MM.1S (cell line): ENCODE data around the gene DDX10.
A peak's percentile ranks its signal among the peaks of the same experiment; 100 is the strongest.

Source experiments
- DNase-seq: peaks from one replicate; pipeline ENCODE4 v3.0.0-alpha.2; 2015
- H2AFZ ChIP-seq: fragments of 300-600 bp; sonication (generic); 2 replicates; pipeline ENCODE4 v1.6.0; 2016; ENCODE audit warnings: antibody characterized with exemption, low read length
- H3F3A ChIP-seq: fragments of 300-600 bp; sonication (generic); 2 replicates; pipeline ENCODE4 v1.6.1; 2016; ENCODE audit warnings: mild to moderate bottlenecking, antibody characterized with exemption, low read length, moderate library complexity, mixed read lengths; ENCODE audit not compliant: insufficient read depth
- H3K27ac ChIP-seq: fragments of 300-600 bp; sonication (generic); 2 replicates; pipeline ENCODE4 v1.5.1; 2016; ENCODE audit warnings: mild to moderate bottlenecking, low read length
- H3K27me3 ChIP-seq: fragments of 300-600 bp; sonication (generic); replicated peaks from 2 replicates; pipeline ENCODE4 v1.6.0; 2016; ENCODE audit warnings: low read length; ENCODE audit not compliant: insufficient read depth
- H3K36me3 ChIP-seq: fragments of 300-600 bp; sonication (generic); replicated peaks from 2 replicates; pipeline ENCODE4 v1.6.1; 2016; ENCODE audit warnings: mild to moderate bottlenecking, low read length, mixed read lengths; ENCODE audit not compliant: insufficient read depth
- H3K4me1 ChIP-seq: fragments of 300-600 bp; sonication (generic); 2 replicates; pipeline ENCODE4 v1.6.1; 2016; ENCODE audit warnings: low read length, mixed read lengths
- H3K4me2 ChIP-seq: fragments of 300-600 bp; sonication (generic); 2 replicates; pipeline ENCODE4 v1.6.0; 2016; ENCODE audit warnings: low read depth, low read length
- H3K4me3 ChIP-seq: fragments of 300-600 bp; sonication (generic); 2 replicates; pipeline ENCODE4 v1.5.1; 2016; ENCODE audit warnings: low read length, mixed read lengths
- H3K79me2 ChIP-seq: fragments of 300-600 bp; sonication (generic); 2 replicates; pipeline ENCODE4 v1.6.1; 2016; ENCODE audit warnings: mixed run types, low read length, mixed read lengths
- H3K9ac ChIP-seq: fragments of 300-600 bp; sonication (generic); 2 replicates; pipeline ENCODE4 v1.6.1; 2016; ENCODE audit warnings: low read length, mixed read lengths
- H3K9me2 ChIP-seq: fragments of 300-600 bp; sonication (generic); replicated peaks from 2 replicates; pipeline ENCODE4 v1.6.1; 2016; ENCODE audit warnings: mild to moderate bottlenecking, low read length, mixed read lengths; ENCODE audit not compliant: insufficient read depth
- H3K9me3 ChIP-seq: fragments of 300-600 bp; sonication (generic); replicated peaks from 2 replicates; pipeline ENCODE4 v1.6.1; 2016; ENCODE audit warnings: mild to moderate bottlenecking, low read length, mixed read lengths; ENCODE audit not compliant: insufficient read depth
- H4K20me1 ChIP-seq: fragments of 300-600 bp; sonication (generic); 2 replicates; pipeline ENCODE4 v1.6.1; 2016; ENCODE audit warnings: mild to moderate bottlenecking, low read length, moderate library complexity, mixed read lengths; ENCODE audit not compliant: insufficient read depth
- CTCF ChIP-seq: fragments of 300-600 bp; sonication (generic); IDR thresholded peaks from 2 replicates; pipeline ENCODE4 v1.5.1; 2016; ENCODE audit warnings: antibody characterized with exemption, low read length, mixed read lengths
- EZH2 ChIP-seq: fragments of 300-600 bp; sonication (generic); optimal IDR thresholded peaks from 2 replicates; pipeline ENCODE3; 2017; ENCODE audit warnings: low read depth, mild to moderate bottlenecking, antibody characterized with exemption, low read length, mixed read lengths
- EZH2phosphoT487 ChIP-seq: fragments of 300-600 bp; sonication (generic); IDR thresholded peaks from 2 replicates; pipeline ENCODE4 v1.6.1; 2018; ENCODE audit warnings: antibody characterized with exemption, low read length

The DDX10 gene

DNA sequence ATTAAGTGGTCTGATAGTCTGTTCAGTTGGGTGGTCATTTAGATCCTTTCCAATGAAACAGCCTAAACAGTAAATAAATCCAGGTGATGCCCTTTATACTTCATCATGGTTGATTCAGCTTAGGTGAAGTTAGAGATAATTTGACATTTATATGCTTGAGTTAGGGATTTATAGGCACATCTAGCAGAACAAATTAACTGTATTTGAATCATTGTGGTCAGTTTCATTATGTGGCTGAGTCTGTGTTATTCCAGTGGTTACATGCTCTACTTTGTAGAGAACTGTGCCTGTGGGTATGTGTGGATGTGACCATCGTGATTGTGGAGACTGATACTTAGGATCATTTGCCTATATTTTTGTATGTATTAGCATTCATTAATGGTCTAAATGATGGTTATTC is 194.6 kb downstream of the DDX10 start:
- Histone ChIP-seq H3K36me3 (no peaks in the 10 kb centered on the region), H3K79me2 (peaks cover 13% of the 10 kb centered on the region)

GRCh38 chr11:108863528-108863927 is 198.7 kb downstream of the DDX10 start:
- no peak overlapping the region for H3K4me3 ChIP-seq
- no peaks in the 10 kb centered on the region for H3F3A ChIP-seq
- DNase-seq = peak; percentile 63
- H4K20me1 ChIP-seq = no peaks in the 10 kb centered on the region
- H3K9me3 ChIP-seq = no peaks in the 10 kb centered on the region
- no peak overlapping the region for H2AFZ ChIP-seq
- H3K9me2 ChIP-seq = no peaks in the 10 kb centered on the region
- H3K36me3 ChIP-seq = no peaks in the 10 kb centered on the region
- H3K79me2 ChIP-seq = no peaks in the 10 kb centered on the region
- peaks cover 10% of the 10 kb centered on the region for H3K4me1 ChIP-seq
- H3K27me3 ChIP-seq = no peaks in the 10 kb centered on the region
- TF ChIP-seq EZH2 (no peak), CTCF (no peak), EZH2phosphoT487 (no peak)
- H3K9ac ChIP-seq = no peak overlapping the region
- H3K27ac ChIP-seq = no peak overlapping the region
- H3K4me2 ChIP-seq = no peak overlapping the region

More for the DNA sequence above, 194.6 kb downstream of the DDX10 start:
- peaks cover 3% of the 10 kb centered on the region; the same call in 1 of the 2 replicates for H3F3A ChIP-seq
- no peak for TF ChIP-seq EZH2phosphoT487
- TF ChIP-seq CTCF = no peak
- no peak for TF ChIP-seq EZH2
- no peak overlapping the region for H2AFZ ChIP-seq
- H3K4me1 ChIP-seq = peaks cover 16% of the 10 kb centered on the region
- no peak overlapping the region for H3K27ac ChIP-seq
- H3K9ac ChIP-seq = no peak overlapping the region
- DNase-seq = no peak
- H3K4me2 ChIP-seq = no peak overlapping the region
- no peaks in the 10 kb centered on the region for H3K9me2 ChIP-seq
- H3K4me3 ChIP-seq = no peak overlapping the region
- H4K20me1 ChIP-seq = no peaks in the 10 kb centered on the region
- H3K27me3 ChIP-seq = no peaks in the 10 kb centered on the region
- no peaks in the 10 kb centered on the region for H3K9me3 ChIP-seq

DNA sequence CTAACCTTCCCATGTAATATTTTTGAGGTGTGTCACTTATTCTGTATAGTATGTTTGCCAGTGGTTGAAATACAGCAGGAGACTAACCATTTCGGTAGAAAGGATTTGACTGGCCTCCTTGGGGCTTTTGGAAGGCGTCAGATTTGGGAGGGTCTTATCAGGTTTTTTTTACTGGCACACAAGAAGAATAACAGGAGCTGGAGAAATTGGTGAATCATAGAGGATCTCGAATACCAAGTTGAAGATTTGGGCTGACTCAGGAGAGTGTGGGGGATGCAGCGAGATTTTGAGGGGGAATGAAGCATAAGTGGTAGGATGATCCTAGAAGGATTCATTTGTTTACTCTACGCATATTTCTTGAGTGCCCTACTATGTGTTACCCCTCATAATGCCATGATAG is 200.5 kb downstream of the DDX10 start:
- Histone ChIP-seq H3K9me2 (no peaks in the 10 kb centered on the region), H3K4me1 (peaks cover 10% of the 10 kb centered on the region), H3K4me3 (no peak overlapping the region), H3K9me3 (no peaks in the 10 kb centered on the region), H3K36me3 (no peaks in the 10 kb centered on the region), H3K9ac (no peak overlapping the region), H3K79me2 (no peaks in the 10 kb centered on the region), H4K20me1 (no peaks in the 10 kb centered on the region), H3F3A (no peaks in the 10 kb centered on the region), H3K27ac (no peak overlapping the region), H3K4me2 (no peak overlapping the region), H3K27me3 (no peaks in the 10 kb centered on the region), H2AFZ (no peak overlapping the region)
- no peak for DNase-seq
- no peak for TF ChIP-seq EZH2phosphoT487
- TF ChIP-seq EZH2 = no peak

- H3K9me2 ChIP-seq = no peaks in the 10 kb centered on the region
- DNase-seq = no peak
- no peak overlapping the region for H2AFZ ChIP-seq
- no peak for TF ChIP-seq CTCF
- TF ChIP-seq EZH2phosphoT487 = no peak
- TF ChIP-seq EZH2 = no peak
- no peak overlapping the region for H3K27ac ChIP-seq
- H4K20me1 ChIP-seq = no peaks in the 10 kb centered on the region
- H3K79me2 ChIP-seq = no peaks in the 10 kb centered on the region
- no peaks in the 10 kb centered on the region for H3K27me3 ChIP-seq
- H3K36me3 ChIP-seq = no peaks in the 10 kb centered on the region
- H3K9ac ChIP-seq = no peak overlapping the region
- H3K4me3 ChIP-seq = no peak overlapping the region
- H3K9me3 ChIP-seq = no peaks in the 10 kb centered on the region
- H3F3A ChIP-seq = no peaks in the 10 kb centered on the region
- H3K4me1 ChIP-seq = peaks cover 10% of the 10 kb centered on the region
- no peak overlapping the region for H3K4me2 ChIP-seq
These were observed 201.9 kb downstream of the DDX10 start for GRCh38 chr11:108866781-108867180.
